Measurements from ENCODE around the gene PRKCQ.

The PRKCQ gene

GRCh38 chr10:6591668-6592067 lies 11.6 kb upstream of the PRKCQ start:
- Histone ChIP-seq H4K8ac (ENCODE audit: low read depth, low read length) (no peak overlapping the region), H3K79me1 (ENCODE audit: low read length) (no peaks in the 10 kb centered on the region), H4K12ac (ENCODE audit: low read depth, low read length) (no peak overlapping the region), H2AK5ac (ENCODE audit: low read length) (no peak overlapping the region), H3K4me1 (ENCODE audit: control insufficient read depth in 1 of 2, insufficient read depth in 2 of 2, low read length in 2 of 2) (peaks cover 2 to 6% of the 10 kb centered on the region in 2 experiments), H3K9ac (ENCODE audit: low read length) (no peak overlapping the region), H3K27me3 (ENCODE audit: insufficient read depth, low read length) (no peaks in the 10 kb centered on the region), H2BK12ac (ENCODE audit: low read length) (no peak overlapping the region), H4K91ac (ENCODE audit: low read depth, low read length) (no peak overlapping the region), H3K36me3 (ENCODE audit: control insufficient read depth in 1 of 2, insufficient read depth in 2 of 2, low read length in 2 of 2) (no peaks in the 10 kb centered on the region), H3K4ac (ENCODE audit: low read depth, low read length) (no peak overlapping the region), H2BK5ac (ENCODE audit: low read depth, low read length, poor library complexity) (no peak overlapping the region), H3K79me2 (ENCODE audit: control insufficient read depth, insufficient read depth, low read length, poor library complexity) (no peaks in the 10 kb centered on the region), H3K18ac (ENCODE audit: low read length) (no peak overlapping the region), H2AFZ (ENCODE audit: insufficient read depth, low read length, poor library complexity) (no peak overlapping the region), H3K9me3 (ENCODE audit: insufficient read depth, low read depth, low read length) (no peaks in the 10 kb centered on the region), H3K4me2 (ENCODE audit: low read length) (no peak overlapping the region), H3K27ac (ENCODE audit: low read depth, low read length) (no peak overlapping the region), H3K4me3 (ENCODE audit: low read depth, low read length) (no peak overlapping the region), H3K23ac (ENCODE audit: low read length) (no peak overlapping the region), H3K14ac (ENCODE audit: low read length) (no peak overlapping the region), H2BK120ac (ENCODE audit: insufficient read depth, low read length, poor library complexity) (no peak overlapping the region)
- WGBS (ENCODE audit: extremely low coverage, insufficient coverage, insufficient read length): no CpG with 5 or more reads among the region's 2 CpGs
- DNase-seq: no peak

- Histone ChIP-seq H3K18ac (ENCODE audit: low read length) (no peak overlapping the region), H4K91ac (ENCODE audit: low read depth, low read length) (no peak overlapping the region), H3K9ac (ENCODE audit: low read length) (no peak overlapping the region), H3K27ac (ENCODE audit: low read depth, low read length) (no peak overlapping the region), H3K4ac (ENCODE audit: low read depth, low read length) (no peak overlapping the region), H2BK120ac (ENCODE audit: insufficient read depth, low read length, poor library complexity) (no peak overlapping the region), H3K79me1 (ENCODE audit: low read length) (no peaks in the 10 kb centered on the region), H2BK5ac (ENCODE audit: low read depth, low read length, poor library complexity) (no peak overlapping the region), H2AFZ (ENCODE audit: insufficient read depth, low read length, poor library complexity) (no peak overlapping the region), H3K23ac (ENCODE audit: low read length) (no peak overlapping the region), H4K12ac (ENCODE audit: low read depth, low read length) (no peak overlapping the region), H3K4me2 (ENCODE audit: low read length) (no peak overlapping the region), H3K27me3 (ENCODE audit: insufficient read depth, low read length) (no peaks in the 10 kb centered on the region), H3K9me3 (ENCODE audit: insufficient read depth, low read depth, low read length) (no peaks in the 10 kb centered on the region), H2AK5ac (ENCODE audit: low read length) (no peak overlapping the region), H3K36me3 (ENCODE audit: control insufficient read depth in 1 of 2, insufficient read depth in 2 of 2, low read length in 2 of 2) (no peaks in the 10 kb centered on the region), H3K79me2 (ENCODE audit: control insufficient read depth, insufficient read depth, low read length, poor library complexity) (no peaks in the 10 kb centered on the region), H4K8ac (ENCODE audit: low read depth, low read length) (no peak overlapping the region), H3K4me1 (ENCODE audit: control insufficient read depth in 1 of 2, insufficient read depth in 2 of 2, low read length in 2 of 2) (peaks cover 2 to 6% of the 10 kb centered on the region in 2 experiments), H3K14ac (ENCODE audit: low read length) (no peak overlapping the region), H2BK12ac (ENCODE audit: low read length) (no peak overlapping the region), H3K4me3 (ENCODE audit: low read depth, low read length) (no peak overlapping the region)
- no CpG with 5 or more reads among the region's 4 CpGs for WGBS (ENCODE audit: extremely low coverage, insufficient coverage, insufficient read length)
- DNase-seq: no peak
Measured at GRCh38 chr10:6590100-6590499, 10.0 kb upstream of the PRKCQ start.

DNA sequence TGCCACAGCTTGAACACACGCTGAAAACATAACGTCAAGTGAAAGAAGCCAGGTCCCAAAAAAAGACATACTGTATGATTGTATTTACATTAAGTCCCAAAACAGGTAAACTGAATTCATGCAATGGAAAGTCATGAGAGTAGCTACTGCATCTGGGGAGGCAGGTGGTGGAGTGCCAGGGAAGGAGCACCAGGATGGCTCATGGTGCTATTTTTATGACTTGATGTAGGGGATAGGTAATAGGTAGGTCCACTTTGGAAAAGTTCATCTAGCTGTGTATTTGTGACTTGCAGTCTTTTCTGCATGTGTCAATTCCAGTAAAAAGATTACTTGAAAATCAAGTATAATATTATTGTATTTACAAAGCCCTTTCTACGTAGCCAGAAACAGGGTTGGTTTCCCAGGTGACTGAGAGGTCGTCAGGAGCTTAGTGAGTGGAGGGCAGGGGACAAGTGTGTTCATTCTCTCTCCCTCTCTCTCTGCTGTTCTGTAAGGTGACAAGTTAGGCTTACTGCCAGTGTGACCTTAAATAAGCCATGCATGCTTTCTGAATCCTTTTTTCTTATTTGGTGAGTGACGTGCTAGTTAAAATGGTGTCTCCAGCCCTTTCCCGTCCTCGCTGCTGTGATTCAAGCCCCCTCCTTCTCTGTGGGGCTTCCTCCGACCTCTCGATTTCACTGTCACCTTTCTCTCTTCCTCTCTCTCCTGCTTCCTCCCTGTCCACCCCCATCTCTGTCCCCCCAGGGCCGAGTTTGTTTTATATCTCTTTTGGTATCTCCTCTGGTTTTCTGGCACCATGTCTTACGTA lies 9.4 kb upstream of the PRKCQ start:
- H4K8ac ChIP-seq (ENCODE audit: low read depth, low read length): no peak overlapping the region
- H2AFZ ChIP-seq (ENCODE audit: insufficient read depth, low read length, poor library complexity): no peak overlapping the region
- DNase-seq: no peak
- H2BK12ac ChIP-seq (ENCODE audit: low read length): no peak overlapping the region
- H4K12ac ChIP-seq (ENCODE audit: low read depth, low read length): no peak overlapping the region
- no peak overlapping the region for H3K23ac ChIP-seq (ENCODE audit: low read length)
- no peak overlapping the region for H3K4ac ChIP-seq (ENCODE audit: low read depth, low read length)
- no peaks in the 10 kb centered on the region for H3K27me3 ChIP-seq (ENCODE audit: insufficient read depth, low read length)
- no peak overlapping the region for H3K27ac ChIP-seq (ENCODE audit: low read depth, low read length)
- peaks cover 2 to 6% of the 10 kb centered on the region in 2 experiments for H3K4me1 ChIP-seq (ENCODE audit: control insufficient read depth in 1 of 2, insufficient read depth in 2 of 2, low read length in 2 of 2)
- H3K79me1 ChIP-seq (ENCODE audit: low read length): no peaks in the 10 kb centered on the region
- H3K4me3 ChIP-seq (ENCODE audit: low read depth, low read length): no peak overlapping the region
- no peak overlapping the region for H3K9ac ChIP-seq (ENCODE audit: low read length)
- no peak overlapping the region for H2BK120ac ChIP-seq (ENCODE audit: insufficient read depth, low read length, poor library complexity)
- no CpG with 5 or more reads among the region's 11 CpGs for WGBS (ENCODE audit: extremely low coverage, insufficient coverage, insufficient read length)
- H3K79me2 ChIP-seq (ENCODE audit: control insufficient read depth, insufficient read depth, low read length, poor library complexity): no peaks in the 10 kb centered on the region
- H2BK5ac ChIP-seq (ENCODE audit: low read depth, low read length, poor library complexity): no peak overlapping the region
- no peak overlapping the region for H2AK5ac ChIP-seq (ENCODE audit: low read length)
- H3K9me3 ChIP-seq (ENCODE audit: insufficient read depth, low read depth, low read length): no peaks in the 10 kb centered on the region
- no peak overlapping the region for H3K4me2 ChIP-seq (ENCODE audit: low read length)
- no peak overlapping the region for H3K18ac ChIP-seq (ENCODE audit: low read length)
- no peak overlapping the region for H4K91ac ChIP-seq (ENCODE audit: low read depth, low read length)
- H3K14ac ChIP-seq (ENCODE audit: low read length): no peak overlapping the region
- H3K36me3 ChIP-seq (ENCODE audit: control insufficient read depth in 1 of 2, insufficient read depth in 2 of 2, low read length in 2 of 2): no peaks in the 10 kb centered on the region

GRCh38 chr10:6588845-6589244 lies 8.8 kb upstream of the PRKCQ start:
- Histone ChIP-seq H4K8ac (ENCODE audit: low read depth, low read length) (no peak overlapping the region), H3K79me2 (ENCODE audit: control insufficient read depth, insufficient read depth, low read length, poor library complexity) (no peaks in the 10 kb centered on the region), H3K27me3 (ENCODE audit: insufficient read depth, low read length) (no peaks in the 10 kb centered on the region), H3K18ac (ENCODE audit: low read length) (no peak overlapping the region), H3K4me3 (ENCODE audit: low read depth, low read length) (no peak overlapping the region), H3K27ac (ENCODE audit: low read depth, low read length) (no peak overlapping the region), H2BK120ac (ENCODE audit: insufficient read depth, low read length, poor library complexity) (no peak overlapping the region), H3K9me3 (ENCODE audit: insufficient read depth, low read depth, low read length) (no peaks in the 10 kb centered on the region), H3K79me1 (ENCODE audit: low read length) (no peaks in the 10 kb centered on the region), H3K36me3 (ENCODE audit: control insufficient read depth in 1 of 2, insufficient read depth in 2 of 2, low read length in 2 of 2) (no peaks in the 10 kb centered on the region), H2BK12ac (ENCODE audit: low read length) (no peak overlapping the region), H2BK5ac (ENCODE audit: low read depth, low read length, poor library complexity) (no peak overlapping the region), H2AK5ac (ENCODE audit: low read length) (no peak overlapping the region), H3K9ac (ENCODE audit: low read length) (no peak overlapping the region), H2AFZ (ENCODE audit: insufficient read depth, low read length, poor library complexity) (no peak overlapping the region), H3K4ac (ENCODE audit: low read depth, low read length) (no peak overlapping the region), H3K4me1 (ENCODE audit: control insufficient read depth in 1 of 2, insufficient read depth in 2 of 2, low read length in 2 of 2) (peaks cover 0 to 6% of the 10 kb centered on the region in 2 experiments), H3K14ac (ENCODE audit: low read length) (no peak overlapping the region), H3K23ac (ENCODE audit: low read length) (no peak overlapping the region), H4K12ac (ENCODE audit: low read depth, low read length) (no peak overlapping the region), H4K91ac (ENCODE audit: low read depth, low read length) (no peak overlapping the region), H3K4me2 (ENCODE audit: low read length) (no peak overlapping the region)
- no peak for DNase-seq
- no CpG with 5 or more reads among the region's 3 CpGs for WGBS (ENCODE audit: extremely low coverage, insufficient coverage, insufficient read length)
